HG03175 (cell line): ENCODE results near the gene TMTC2.

ENCODE experiments used
- ATAC-seq: cut with Tn5 transposase; IDR thresholded peaks from one replicate; pipeline ENCODE4 v1.9.1; 2021; ENCODE audit warnings: mild to moderate bottlenecking, moderate library complexity; ENCODE audit not compliant: unreplicated experiment

TMTC2 gene

GRCh38 chr12:82686168-82687020, at the start of gene TMTC2:
TMTC2 (plus strand) TSS chr12:82686906.
- ATAC-seq: peak; percentile 82

- ATAC-seq: peak; percentile 64
Measured at GRCh38 chr12:82638324-82638723, 48.4 kb upstream of the TMTC2 start.

- no peak for ATAC-seq
Measured at GRCh38 chr12:82644896-82645295, 41.8 kb upstream of the TMTC2 start.

- ATAC-seq: no peak
Measured at GRCh38 chr12:82645414-82645813, 41.3 kb upstream of the TMTC2 start.

- no peak for ATAC-seq
Measured at GRCh38 chr12:82647853-82648252, 38.9 kb upstream of the TMTC2 start.

- ATAC-seq: no peak
Measured at GRCh38 chr12:82648259-82648909, 38.3 kb upstream of the TMTC2 start.

GRCh38 chr12:82650627-82651337, 35.9 kb upstream of the TMTC2 start:
- peak; percentile 92 for ATAC-seq

- ATAC-seq: no peak
Measured at GRCh38 chr12:82651489-82651888, 35.2 kb upstream of the TMTC2 start.

GRCh38 chr12:82652071-82652470, 34.6 kb upstream of the TMTC2 start:
- ATAC-seq: no peak

- ATAC-seq: no peak
Measured at GRCh38 chr12:82655751-82656150, 31.0 kb upstream of the TMTC2 start.

- no peak for ATAC-seq
Measured at GRCh38 chr12:82659343-82660207, 27.1 kb upstream of the TMTC2 start.

GRCh38 chr12:82660541-82661325, 26.0 kb upstream of the TMTC2 start:
- no peak for ATAC-seq

- ATAC-seq: no peak
Measured at GRCh38 chr12:82663893-82664292, 22.8 kb upstream of the TMTC2 start.

GRCh38 chr12:82665142-82665923, 21.4 kb upstream of the TMTC2 start:
- ATAC-seq: no peak

- ATAC-seq: no peak
Measured at GRCh38 chr12:82666830-82667229, 19.9 kb upstream of the TMTC2 start.

- ATAC-seq: no peak
Measured at GRCh38 chr12:82671673-82672195, 15.0 kb upstream of the TMTC2 start.

- no peak for ATAC-seq
Measured at GRCh38 chr12:82672811-82673495, 13.8 kb upstream of the TMTC2 start.

GRCh38 chr12:82673698-82674097, 13.0 kb upstream of the TMTC2 start:
- ATAC-seq: no peak
